HCT116 (cell line): ENCODE results near the gene PREB. TPM values are rescaled to one million over a fixed set of nuclear protein-coding genes. Genes with fewer than 3 reads are reported as not detected.

Source experiments
- ATAC-seq: fragments of 200-7000 bp; cut with Tn5 transposase; 2 replicates; pipeline ENCODE4 v1.9.1; 2020; ENCODE audit warnings: mild to moderate bottlenecking, moderate library complexity
- BruUV-seq: library from RNA; stranded (reverse); fragments of 400-500 nt; replicated peaks from 2 replicates; lab custom pipeline; 2021; lab: Mats Ljungman, UMichigan
- CTCF ChIA-PET: fragments of 300-600 bp; sonication (Branson Sonifier 250); formaldehyde crosslinking; loops from one replicate; lab custom pipeline; 2021; ENCODE audit warnings: antibody characterized with exemption; lab: Charles Lee
- POLR2A ChIA-PET: fragments of 300-600, 350-600 bp; sonication (Branson Sonifier 250); formaldehyde crosslinking; loops from one replicate; lab custom pipeline; 2021; ENCODE audit warnings: antibody characterized with exemption; lab: Charles Lee
- RAD21 ChIA-PET, 2 experiments: fragments of 300-600 bp; sonication (Branson Sonifier 250); formaldehyde crosslinking; loops; one replicate each; lab custom pipeline; 2023; ENCODE audit warnings: low total read pairs in 2 of 2; ENCODE audit not compliant: uncharacterized antibody in 2 of 2, unreplicated experiment in 2 of 2, low non-redundant PET in 1 of 2; lab: Charles Lee
- DNase-seq: peaks from one replicate; pipeline ENCODE4 v3.0.0-alpha.2; 2010; ENCODE audit warnings: low read depth, low spot score
- H2AFZ ChIP-seq: fragments of 200-600 bp; shearing (Covaris generic), sonication (generic); 2 replicates; pipeline ENCODE4 v1.6.1; 2017; ENCODE audit warnings: low read depth, mixed run types, mixed read lengths, antibody characterized with exemption, low read length; ENCODE audit not compliant: poor library complexity, severe bottlenecking
- H3K27ac ChIP-seq: 2 replicates; pipeline ENCODE4 v1.5.1; 2012; ENCODE audit warnings: low read depth, low read length
- H3K27me3 ChIP-seq: fragments of 200-600 bp; sonication (generic); 2 replicates; pipeline ENCODE4 v1.6.1; 2016; ENCODE audit warnings: mixed run types, low read length, mixed read lengths; ENCODE audit not compliant: insufficient read depth
- H3K36me3 ChIP-seq, 2 experiments: fragments of 200-500 bp in 1 of 2; fragments of 200-600 bp in 1 of 2; sonication (Bioruptor generic) in 1 of 2; sonication (generic) in 1 of 2; 2 replicates each; pipeline versions ENCODE4 v1.5.1 to v1.6.1; 2014 to 2016; ENCODE audit warnings: low read length in 2 of 2, inconsistent platforms in 1 of 2, mixed read lengths in 1 of 2, mixed run types in 1 of 2; ENCODE audit not compliant: insufficient read depth in 2 of 2, control insufficient read depth in 1 of 2
- H3K4me1 ChIP-seq, 2 experiments: fragments of 200-600 bp in 1 of 2; sonication (generic) in 1 of 2; 2 replicates each; pipeline versions ENCODE4 v1.5.1 to v1.6.1; 2012 to 2017; ENCODE audit warnings: low read length in 2 of 2, inconsistent platforms in 1 of 2, mild to moderate bottlenecking in 1 of 2, mixed read lengths in 1 of 2, mixed run types in 1 of 2, moderate library complexity in 1 of 2; ENCODE audit not compliant: insufficient read depth in 2 of 2, control insufficient read depth in 1 of 2
- H3K4me2 ChIP-seq: fragments of 200-600 bp; sonication (generic); 2 replicates; pipeline ENCODE4 v1.6.1; 2017; ENCODE audit warnings: mixed run types, low read length, mixed read lengths
- H3K4me3 ChIP-seq, 2 experiments: fragments of 200-600 bp in 1 of 2; sonication (generic) in 1 of 2; replicated peaks in 1 of 2; 2 replicates each; pipeline ENCODE4 v1.5.1; 2011 to 2016; ENCODE audit warnings: low read length in 2 of 2, control low read depth in 1 of 2, low read depth in 1 of 2, mild to moderate bottlenecking in 1 of 2, mixed read lengths in 1 of 2, mixed run types in 1 of 2
- H3K79me2 ChIP-seq: fragments of 200-600 bp; sonication (generic); 2 replicates; pipeline ENCODE4 v1.6.1; 2017; ENCODE audit warnings: mild to moderate bottlenecking, mixed run types, low read length, moderate library complexity, mixed read lengths; ENCODE audit not compliant: insufficient read depth
- H3K9ac ChIP-seq: fragments of 200-600 bp; sonication (generic); 2 replicates; pipeline ENCODE4 v1.6.1; 2016; ENCODE audit warnings: low read length, mixed read lengths
- H3K9me2 ChIP-seq: fragments of 200-600 bp; sonication (generic), shearing (Covaris generic); 2 replicates; pipeline ENCODE4 v1.6.1; 2017; ENCODE audit warnings: mixed run types, mild to moderate bottlenecking, moderate library complexity; ENCODE audit not compliant: insufficient read depth
- H3K9me3 ChIP-seq, 2 experiments: fragments of 200-500 bp in 1 of 2; fragments of 200-600 bp in 1 of 2; sonication (Bioruptor generic) in 1 of 2; sonication (generic) in 1 of 2; 2 replicates each; pipeline ENCODE4 v1.6.1; 2014 to 2017; ENCODE audit warnings: low read length in 2 of 2, mixed read lengths in 2 of 2, inconsistent platforms in 1 of 2, low read depth in 1 of 2, mild to moderate bottlenecking in 1 of 2, mixed run types in 1 of 2, moderate library complexity in 1 of 2; ENCODE audit not compliant: control insufficient read depth in 1 of 2, insufficient read depth in 1 of 2
- H4K20me1 ChIP-seq: fragments of 200-600 bp; sonication (generic), shearing (Covaris generic); 2 replicates; pipeline ENCODE4 v1.6.1; 2017; ENCODE audit warnings: mixed run types, mild to moderate bottlenecking, moderate library complexity; ENCODE audit not compliant: insufficient read depth
- CBX3 ChIP-seq: IDR thresholded peaks from 2 replicates; pipeline ENCODE4 v1.6.1; 2012; ENCODE audit warnings: low read depth
- EZH2phosphoT487 ChIP-seq: fragments of 200-600 bp; IDR thresholded peaks from 2 replicates; pipeline ENCODE4 v1.6.1; 2018; ENCODE audit warnings: antibody characterized with exemption, borderline replicate concordance
- ZFX ChIP-seq: fragments of 450-650 bp; IDR thresholded peaks from 2 replicates; pipeline ENCODE4 v1.6.1; 2017
- intact Hi-C: fragments of 100-400 bp; cut with micrococcal nuclease; formaldehyde crosslinking; loops from 2 replicates; pipeline ENCODE4 v1.10.0; 2022
- total RNA-seq: library from RNA; stranded (reverse); gene quantifications from one replicate; pipeline ENCODE4 v1.2.1, GENCODE V29; 2021; ENCODE audit not compliant: unreplicated experiment

Gene PREB
- total RNA-seq, 1 experiment from 2014 or later, result 54.2 TPM

DNA sequence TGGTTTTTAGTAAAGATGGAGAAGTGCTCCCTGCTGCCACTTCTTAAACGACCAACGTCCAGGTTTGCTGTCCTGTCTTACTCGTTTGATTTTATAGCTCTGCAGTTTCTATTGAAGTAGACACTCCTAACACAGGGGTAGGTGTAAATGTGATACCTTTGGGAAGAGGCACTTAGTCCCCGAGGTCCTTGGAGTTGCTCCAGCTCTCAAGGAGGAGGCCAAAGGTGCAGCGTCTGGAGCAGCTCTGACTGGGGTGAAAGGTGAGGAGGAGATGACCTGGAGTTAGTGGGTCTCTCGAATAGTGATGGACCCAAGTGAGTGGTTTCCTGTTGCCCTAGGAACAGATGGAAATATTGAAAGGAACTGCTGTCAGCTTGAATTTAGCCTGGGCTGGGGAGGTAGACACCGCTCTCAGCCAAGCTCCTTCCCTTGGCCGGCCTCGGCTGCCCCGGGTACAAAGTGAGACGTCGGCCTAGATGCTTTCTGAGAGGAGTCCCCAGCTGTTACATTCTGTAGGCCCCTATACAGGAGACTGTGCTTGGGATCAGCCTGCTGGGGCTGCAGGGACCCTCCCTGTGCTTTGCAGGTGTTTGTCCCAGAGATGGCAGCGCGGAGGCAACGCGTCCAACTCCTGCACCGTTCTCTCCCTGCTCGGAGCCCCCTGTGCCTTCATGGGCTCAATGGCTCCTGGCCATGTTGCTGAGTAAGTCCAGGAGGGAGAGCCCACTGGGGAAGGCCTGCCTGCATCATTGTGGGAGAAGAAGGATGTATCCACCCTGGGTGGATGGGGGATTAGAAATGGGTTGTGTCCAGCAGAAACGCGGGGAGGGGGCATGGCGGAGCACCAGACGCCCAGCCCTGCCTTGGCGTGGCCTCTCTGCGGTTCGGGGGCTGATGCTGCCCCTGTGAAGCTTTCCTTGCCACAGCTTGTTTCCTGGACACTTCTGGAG lies 42.4 kb downstream of the PREB start:
- Histone ChIP-seq H3K79me2 (no peaks in the 10 kb centered on the region), H3K36me3 (no peaks in the 10 kb centered on the region), H3K4me1 (peaks cover 0 to 16% of the 10 kb centered on the region in 2 experiments; a peak in 3 of 4 replicates), H3K9ac (no peak overlapping the region), H3K9me2 (no peaks in the 10 kb centered on the region), H3K27me3 (no peaks in the 10 kb centered on the region), H4K20me1 (no peaks in the 10 kb centered on the region), H3K9me3 (no peaks in the 10 kb centered on the region), H2AFZ (no peak overlapping the region), H3K27ac (no peak overlapping the region)
- CTCF ChIA-PET, result no interaction called here
- RAD21 ChIA-PET, result no interaction called here
- POLR2A ChIA-PET, result no interaction called here
- no peak for ATAC-seq
- DNase-seq, result no peak
- intact Hi-C loops, result no loop called here
- TF ChIP-seq CBX3, result no peak
- 0 out of 2 replicates have a peak, but pooled peaks have one; percentile 7 for TF ChIP-seq ZFX
- TF ChIP-seq, all 23 proteins: peak for 1
- Histone ChIP-seq H3K4me2 (no peak overlapping the region), H3K4me3 (no peak overlapping the region)
- no TSS peak for BruUV-seq

DNA sequence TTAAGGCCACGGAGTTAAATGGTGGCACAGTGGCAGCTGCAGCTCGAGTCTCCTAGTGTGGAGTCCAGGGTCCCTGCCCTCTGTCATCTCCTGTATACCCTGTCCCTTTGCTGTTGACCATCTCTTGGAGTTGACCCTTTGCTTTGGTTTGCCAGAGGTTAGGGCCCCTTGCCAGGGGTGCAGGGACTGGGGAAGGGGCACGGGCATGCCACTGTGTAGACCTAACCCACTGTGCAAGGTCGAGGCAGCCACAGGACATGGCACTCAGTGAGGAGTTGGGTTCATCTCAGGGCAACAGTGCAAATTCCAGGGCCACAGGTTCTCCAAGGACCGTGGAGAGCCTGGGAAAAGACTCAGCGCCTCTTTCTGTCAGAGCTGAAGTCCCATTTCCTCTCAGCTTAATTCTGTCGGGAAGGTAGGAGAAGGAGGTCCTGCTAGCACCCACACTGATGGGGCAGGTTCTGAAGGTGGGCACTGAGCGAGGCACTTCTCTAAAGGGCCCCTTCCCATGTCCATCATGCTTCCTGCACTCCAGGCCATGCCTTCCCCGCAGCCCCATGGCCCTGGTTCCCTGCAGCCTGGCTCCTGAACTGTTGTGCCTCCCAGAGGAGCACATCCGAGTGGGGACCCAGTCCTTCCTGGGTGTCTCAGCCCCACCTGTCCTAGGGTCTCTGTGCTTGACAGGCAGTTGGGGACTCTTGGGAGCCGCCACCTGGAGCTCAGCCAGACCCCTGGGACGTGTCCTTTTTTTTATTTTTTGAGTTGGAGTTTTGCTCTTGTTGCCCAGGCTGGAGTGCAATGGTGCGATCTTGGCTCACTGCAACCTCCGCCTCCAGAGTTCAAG lies 45.1 kb downstream of the PREB start:
- Histone ChIP-seq H3K4me2 (no peak overlapping the region), H2AFZ (no peak overlapping the region), H3K27ac (no peak overlapping the region), H3K9me2 (no peaks in the 10 kb centered on the region), H3K4me3 (no peak overlapping the region), H3K9me3 (no peaks in the 10 kb centered on the region), H3K9ac (no peak overlapping the region), H3K36me3 (no peaks in the 10 kb centered on the region), H3K79me2 (no peaks in the 10 kb centered on the region), H3K27me3 (no peaks in the 10 kb centered on the region), H3K4me1 (peaks cover 5 to 26% of the 10 kb centered on the region in 2 experiments), H4K20me1 (no peaks in the 10 kb centered on the region)
- intact Hi-C loops, result no loop called here
- CTCF ChIA-PET, result interaction anchor here (1.1 to 1.9 kb wide), 2 partner anchors 128 to 213 kb away, joined by 5 to 7 read pairs; no protein-coding TSS in a partner anchor
- no peak for TF ChIP-seq EZH2phosphoT487
- no peak for DNase-seq
- BruUV-seq, result no TSS peak
- POLR2A ChIA-PET, result no interaction called here
- ATAC-seq, result no peak
- RAD21 ChIA-PET, result no interaction called here
